Stimulated activated CD8-positive, alpha-beta memory T cell treated with anti-CD3 and anti-CD28 coated beads, Interleukin-2, amount 100 ng/mL, for 1 hour (primary cell): Measurements from ENCODE around the gene SLC29A1.
"Not testable (repeated sequence)": the region's sequence is repeated elsewhere in the genome, so short reads cannot be mapped to it uniquely, and the experiment has no call there.

ENCODE experiments used
- DNase-seq, 2 donors: peaks; one replicate each; pipeline ENCODE4 v3.0.0-alpha.2; 2020; ENCODE audit warnings: low read depth in 2 of 2

The SLC29A1 gene

GRCh38 chr6:44194326-44194725 is 29.1 kb upstream of the SLC29A1 start:
- no peak for DNase-seq

- not testable (repeated sequence) for DNase-seq
These were observed 27.0 kb upstream of the SLC29A1 start for GRCh38 chr6:44196351-44196750.

- DNase-seq = no peak
These were observed 24.7 kb upstream of the SLC29A1 start for GRCh38 chr6:44198684-44199083.

DNA sequence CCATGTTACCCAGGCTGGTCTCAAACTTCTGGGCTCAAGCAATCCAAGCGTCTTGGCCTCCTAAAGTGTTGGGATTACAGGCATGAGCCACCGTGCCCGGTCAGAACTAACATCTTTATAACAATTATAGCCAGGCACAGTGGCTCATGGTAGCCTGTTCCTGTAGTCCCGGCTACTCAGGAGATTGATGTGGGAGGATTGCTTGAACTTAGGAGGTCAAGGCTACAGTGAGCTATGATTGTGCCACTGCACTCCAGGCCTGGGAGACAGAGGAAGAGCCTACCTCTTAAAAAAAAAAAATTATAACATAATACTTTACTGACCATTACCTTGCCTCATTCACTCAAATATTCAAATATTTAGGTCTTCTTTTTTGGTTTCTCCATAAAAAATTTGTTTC is 23.5 kb upstream of the SLC29A1 start:
- no peak for DNase-seq

DNA sequence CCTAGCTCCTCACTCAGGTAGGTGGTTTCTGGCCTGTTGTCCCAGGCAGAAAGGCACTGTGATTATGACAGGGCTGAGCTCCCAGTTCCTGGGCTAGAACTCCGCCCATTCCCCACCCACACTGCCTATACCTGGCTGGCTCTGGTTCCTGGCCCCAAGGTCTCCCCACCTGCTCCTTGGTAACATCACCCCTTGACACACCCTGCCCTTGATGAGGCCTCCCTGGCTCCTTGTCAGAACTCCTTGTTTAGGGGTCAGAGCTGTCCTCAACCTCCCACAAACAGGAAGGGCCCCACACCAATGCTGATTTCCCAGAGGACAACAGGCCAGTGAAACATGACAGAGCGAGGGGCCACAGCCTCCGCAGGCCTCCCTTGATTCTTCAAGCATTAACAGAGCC is 22.2 kb upstream of the SLC29A1 start:
- no peak for DNase-seq

DNA sequence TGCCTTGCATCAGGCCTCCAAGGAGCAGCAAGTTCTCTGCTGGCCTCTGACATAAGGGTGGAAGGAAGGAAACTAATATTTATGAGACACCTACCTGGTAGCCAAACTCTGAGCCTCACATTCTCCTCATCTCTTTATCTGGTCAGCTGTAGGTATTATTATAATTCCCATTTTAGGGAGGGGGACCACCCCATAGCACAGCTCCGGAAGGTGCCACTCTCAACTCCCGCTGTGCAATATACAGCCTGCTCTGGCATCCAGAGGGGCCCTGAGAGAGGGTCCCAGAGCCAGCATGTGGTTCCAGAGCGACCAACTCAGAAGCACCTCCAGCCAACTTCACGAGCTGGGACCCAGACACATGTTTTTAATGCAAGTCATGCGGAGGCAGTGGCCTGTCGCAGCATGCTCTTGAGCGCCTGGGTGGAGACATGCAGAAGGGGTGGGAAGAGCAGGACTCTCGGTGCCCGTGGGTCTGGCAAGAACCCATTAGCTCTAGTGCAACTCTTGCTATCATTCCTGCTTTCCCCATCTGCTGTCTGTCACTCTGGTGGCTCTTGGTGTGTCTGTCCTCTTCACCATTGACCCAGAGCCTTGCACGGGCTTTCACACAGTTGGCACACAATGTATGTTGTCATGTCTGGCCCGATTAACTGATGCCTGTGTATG is 21.6 kb upstream of the SLC29A1 start:
- DNase-seq = no peak

DNA sequence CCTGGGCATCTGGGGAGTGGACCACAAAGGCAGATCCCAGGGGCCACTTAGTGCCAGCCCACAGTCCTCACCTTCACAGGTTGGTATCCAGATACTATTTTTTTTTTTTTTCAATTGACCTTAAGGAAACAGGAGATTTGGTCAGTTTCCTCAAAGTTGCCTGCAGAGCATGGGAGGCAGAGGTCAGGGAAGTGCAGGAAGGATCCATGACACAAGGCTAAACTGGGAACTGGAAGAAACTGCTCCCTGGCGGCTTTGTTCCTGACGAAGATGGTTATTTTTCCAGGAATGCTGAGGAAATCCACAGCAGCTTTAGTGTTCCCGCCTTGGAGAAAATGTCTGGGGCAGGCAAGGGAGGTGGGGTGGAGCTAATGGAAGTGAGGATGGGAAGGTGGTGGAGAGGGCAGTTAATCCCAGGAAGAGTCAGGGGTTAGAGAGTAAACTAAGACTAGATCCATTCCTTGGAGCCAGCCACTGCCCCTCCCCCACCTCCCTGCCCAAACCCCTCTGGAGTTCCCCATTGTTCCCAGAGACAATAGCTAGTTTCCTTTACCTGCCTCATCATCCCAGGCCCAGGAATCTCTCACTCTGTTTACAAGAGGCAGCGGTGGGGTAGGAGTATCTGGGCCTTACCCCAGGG is 20.9 kb upstream of the SLC29A1 start:
- DNase-seq = no peak

- no peak for DNase-seq
These were observed 20.2 kb upstream of the SLC29A1 start for GRCh38 chr6:44202972-44203750.

DNA sequence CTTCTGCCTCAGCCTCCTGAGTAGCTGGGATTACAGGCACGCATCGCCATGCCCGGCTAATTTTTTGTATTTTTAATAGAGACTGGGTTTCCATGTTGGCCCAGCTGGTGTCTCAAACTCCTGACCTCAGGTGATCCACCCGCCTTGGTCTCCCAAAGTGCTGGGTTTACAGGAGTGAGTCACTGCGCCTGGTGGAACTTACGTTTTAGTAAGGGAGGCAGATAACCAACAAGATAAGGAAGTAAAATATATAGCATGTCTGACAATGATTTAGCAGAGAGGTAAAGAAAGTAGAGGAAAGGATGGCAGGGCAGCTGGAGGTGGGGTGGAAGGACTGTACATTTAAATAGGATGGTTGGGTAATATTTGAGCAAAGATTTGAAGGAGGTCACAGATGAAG is 19.4 kb upstream of the SLC29A1 start:
- DNase-seq = no peak

DNA sequence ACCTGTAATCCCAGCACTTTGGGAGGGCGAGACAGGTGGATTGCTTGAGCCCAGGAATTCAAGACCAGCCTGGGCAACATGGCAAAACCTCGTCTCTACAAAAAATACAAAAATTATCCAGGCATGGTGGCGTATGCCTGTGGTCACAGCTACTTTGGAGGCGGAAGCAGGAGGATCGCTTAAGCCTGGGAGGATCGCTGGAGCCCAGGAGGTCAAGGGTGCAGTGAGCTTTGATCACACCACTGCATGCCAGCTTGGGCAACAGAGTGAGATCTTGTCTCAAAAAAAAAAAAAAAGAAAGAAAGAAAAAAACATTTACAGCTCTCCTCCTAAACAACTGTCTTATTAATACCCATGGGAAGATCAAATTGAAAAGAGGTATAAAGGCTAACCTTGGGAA is 15.4 kb upstream of the SLC29A1 start:
- DNase-seq = no peak

DNA sequence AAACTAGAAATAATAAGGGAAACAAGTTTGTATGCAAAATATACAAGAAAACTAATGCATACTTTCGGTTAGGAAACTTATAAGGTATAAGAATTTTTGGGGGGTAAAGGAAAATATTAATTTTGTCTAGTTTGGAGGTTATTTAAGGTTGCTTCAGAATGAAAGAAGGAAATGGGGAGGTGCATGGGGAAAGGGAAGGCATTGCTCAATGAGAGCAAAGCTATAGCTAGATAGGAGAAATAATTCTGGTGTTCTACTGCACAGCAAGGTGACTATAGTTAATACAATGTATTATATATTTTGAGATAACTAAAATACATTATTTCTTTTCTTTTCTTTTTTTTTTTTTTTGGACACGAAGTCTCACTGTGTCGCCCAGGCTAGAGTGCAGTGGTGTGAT is 12.1 kb upstream of the SLC29A1 start:
- no peak for DNase-seq

DNA sequence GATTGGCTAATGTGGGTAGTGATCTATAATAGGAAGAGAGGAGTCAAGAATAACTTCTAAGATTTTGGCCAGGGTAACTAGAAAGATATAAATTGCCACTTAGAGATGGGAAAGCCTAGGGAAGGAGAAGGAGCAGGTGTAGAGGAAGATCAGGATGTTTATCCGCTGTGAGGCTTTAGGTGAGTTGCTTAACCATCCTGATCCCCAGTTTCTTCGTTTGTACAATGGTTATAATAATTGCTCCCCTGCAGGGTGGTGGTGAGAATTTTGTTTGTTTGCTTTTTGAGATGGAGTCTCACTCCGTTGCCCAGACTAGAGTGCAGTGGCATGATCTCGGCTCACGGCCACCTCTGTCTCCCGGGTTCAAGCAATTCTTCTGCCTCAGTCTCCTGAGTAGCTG is 9.1 kb upstream of the SLC29A1 start:
- DNase-seq = no peak

DNA sequence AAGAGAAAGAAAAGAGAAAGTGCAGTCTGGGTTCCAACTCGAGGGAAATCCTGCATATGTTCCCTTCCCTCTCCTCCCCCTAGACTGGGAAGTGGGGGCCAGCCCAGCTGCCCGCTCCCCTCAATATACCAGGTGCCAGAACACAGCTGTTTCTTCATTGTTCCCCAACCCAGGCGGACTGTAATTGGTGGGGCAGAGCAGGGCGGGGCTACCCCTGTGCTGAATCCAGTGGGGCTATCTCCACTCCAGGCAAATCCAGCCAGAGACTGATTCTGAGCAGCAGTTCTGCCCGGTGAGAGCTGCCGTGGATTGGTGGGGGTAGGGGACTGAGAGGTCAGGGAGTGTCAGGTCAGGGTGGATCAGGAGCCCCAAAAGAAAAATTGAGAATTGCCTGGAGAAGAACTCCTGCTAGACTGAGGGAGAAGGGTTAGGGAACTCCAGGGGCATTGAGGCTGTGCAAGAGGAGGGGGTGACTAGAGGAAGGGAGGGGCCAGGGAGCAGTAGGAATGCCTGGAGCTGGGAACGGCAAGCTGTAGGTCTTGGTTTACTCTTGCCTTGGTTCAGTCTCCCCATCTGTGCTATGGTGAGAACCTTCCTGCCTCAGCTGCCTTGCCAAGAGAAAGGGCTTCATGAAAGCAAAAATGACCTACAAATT is 6.6 kb upstream of the SLC29A1 start, which contains the start of gene MYMX:
MYMX (plus strand) TSS at position 250 of the 655 bp plus-strand sequence. CDS start 546 bp downstream, outside the sequence.
- no peak for DNase-seq

DNA sequence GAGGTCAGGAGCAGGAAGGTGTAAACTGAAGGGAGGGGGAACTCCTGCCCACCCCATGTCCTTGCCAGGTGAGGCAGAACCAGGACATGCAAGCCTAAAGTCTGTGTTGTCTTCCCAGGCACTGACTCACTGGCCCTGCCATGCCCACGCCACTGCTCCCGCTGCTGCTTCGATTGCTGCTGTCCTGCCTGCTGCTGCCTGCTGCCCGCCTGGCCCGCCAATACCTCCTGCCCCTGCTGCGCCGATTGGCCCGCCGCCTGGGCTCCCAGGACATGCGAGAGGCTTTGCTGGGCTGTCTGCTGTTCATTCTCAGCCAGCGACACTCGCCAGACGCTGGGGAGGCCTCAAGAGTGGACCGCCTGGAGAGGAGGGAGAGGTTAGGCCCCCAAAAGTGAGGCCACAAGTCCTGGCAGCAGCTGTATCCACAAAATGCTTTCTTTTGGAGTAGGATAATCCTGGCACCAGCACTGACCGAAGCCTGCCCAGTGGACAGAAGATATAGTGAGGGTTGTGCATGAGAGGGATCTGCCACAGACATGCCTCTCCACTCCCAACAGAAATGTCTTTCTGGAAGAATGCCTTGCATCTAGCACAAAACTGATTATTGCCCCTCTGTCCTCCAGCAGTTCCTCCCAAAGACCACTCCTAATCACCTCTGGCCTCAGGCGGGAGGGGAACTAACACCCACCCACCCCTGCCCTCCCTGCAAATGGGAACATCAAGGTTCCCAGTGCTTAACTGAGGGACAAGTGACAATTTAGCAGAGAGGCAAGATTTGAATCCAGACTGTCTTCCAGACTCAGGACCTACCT is 5.9 kb upstream of the SLC29A1 start:
- no peak for DNase-seq

- DNase-seq = no peak
These were observed 4.2 kb upstream of the SLC29A1 start for GRCh38 chr6:44219053-44219814.

DNA sequence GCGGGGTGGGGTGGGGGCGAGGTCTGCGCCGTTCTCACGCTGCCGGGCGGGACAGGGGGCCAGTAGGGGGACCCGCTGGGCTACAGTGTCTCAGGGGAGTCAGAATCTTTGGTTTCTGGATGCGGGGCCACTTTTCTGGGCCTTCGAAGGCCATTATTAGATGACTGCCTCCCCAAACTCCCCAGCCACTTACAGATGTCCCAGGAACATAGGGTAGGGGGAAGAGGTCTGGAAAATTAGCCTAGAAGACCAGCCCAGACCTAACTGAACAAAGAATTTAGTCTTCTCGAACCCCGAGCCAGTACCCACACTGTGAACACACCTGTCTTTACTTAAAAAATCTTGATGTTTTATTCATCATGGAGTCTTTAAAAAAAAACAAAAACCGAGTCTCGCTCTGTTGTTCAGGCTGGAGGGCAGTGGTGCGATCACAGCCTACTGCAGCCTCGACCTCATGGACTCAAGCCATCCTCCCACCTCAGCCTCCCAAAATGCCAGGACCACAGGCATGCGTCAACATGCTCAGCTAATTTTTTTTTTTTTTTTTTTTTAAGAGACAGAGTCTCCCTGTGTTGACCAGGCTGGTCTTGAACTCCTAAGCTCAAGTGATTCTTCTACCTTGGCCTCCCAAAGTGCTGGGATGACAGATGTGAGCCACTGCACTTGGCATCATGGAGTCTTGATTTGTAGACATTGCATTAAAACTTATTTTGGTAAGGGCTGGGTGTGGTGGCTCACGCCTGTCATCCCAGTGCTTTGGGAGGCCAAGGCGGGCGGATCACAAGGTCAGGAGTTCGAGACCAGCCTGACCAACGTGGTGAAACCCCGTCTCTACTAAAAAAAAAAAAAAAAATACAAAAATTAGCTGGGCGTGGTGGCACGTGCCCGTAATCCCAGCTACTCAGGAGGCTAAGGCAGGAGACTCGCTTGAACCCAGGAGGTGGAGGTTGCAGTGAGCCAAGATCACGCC is 3.3 kb upstream of the SLC29A1 start:
- no peak for DNase-seq

DNA sequence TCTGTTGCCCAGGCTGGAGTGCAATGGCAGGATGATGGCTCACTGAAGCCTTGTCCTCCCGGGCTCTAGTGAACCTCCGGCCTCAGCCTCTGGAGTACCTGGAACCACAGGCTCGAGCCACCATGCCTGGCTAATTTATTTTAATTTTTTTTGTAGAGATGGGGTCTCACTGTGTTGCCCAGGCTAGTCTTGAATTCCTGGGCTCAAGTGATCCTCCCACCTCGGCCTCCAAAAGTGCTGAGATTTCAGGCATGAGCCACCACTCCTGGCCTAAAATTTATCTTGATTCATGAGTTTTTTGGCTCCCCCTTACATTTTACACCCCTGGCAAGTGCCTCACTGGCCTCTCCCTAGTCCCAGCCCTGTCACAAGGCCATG is 2.5 kb upstream of the SLC29A1 start:
- DNase-seq = no peak

- DNase-seq = peak; percentile 35 to 50
These were observed 2.0 kb upstream of the SLC29A1 start for GRCh38 chr6:44221291-44221960.

GRCh38 chr6:44221961-44222335 is 1.4 kb upstream of the SLC29A1 start:
- DNase-seq = no peak
